GM12873 (cell line): ENCODE results near the gene UBAP2L.

Experiments
- CTCF ChIP-seq: IDR thresholded peaks from 2 replicates; pipeline ENCODE4 v1.5.1; 2012; ENCODE audit warnings: low read depth, mild to moderate bottlenecking, moderate library complexity, low read length, control low read depth; ENCODE audit not compliant: insufficient read depth; ENCODE audit errors: missing control alignments

The UBAP2L gene

DNA sequence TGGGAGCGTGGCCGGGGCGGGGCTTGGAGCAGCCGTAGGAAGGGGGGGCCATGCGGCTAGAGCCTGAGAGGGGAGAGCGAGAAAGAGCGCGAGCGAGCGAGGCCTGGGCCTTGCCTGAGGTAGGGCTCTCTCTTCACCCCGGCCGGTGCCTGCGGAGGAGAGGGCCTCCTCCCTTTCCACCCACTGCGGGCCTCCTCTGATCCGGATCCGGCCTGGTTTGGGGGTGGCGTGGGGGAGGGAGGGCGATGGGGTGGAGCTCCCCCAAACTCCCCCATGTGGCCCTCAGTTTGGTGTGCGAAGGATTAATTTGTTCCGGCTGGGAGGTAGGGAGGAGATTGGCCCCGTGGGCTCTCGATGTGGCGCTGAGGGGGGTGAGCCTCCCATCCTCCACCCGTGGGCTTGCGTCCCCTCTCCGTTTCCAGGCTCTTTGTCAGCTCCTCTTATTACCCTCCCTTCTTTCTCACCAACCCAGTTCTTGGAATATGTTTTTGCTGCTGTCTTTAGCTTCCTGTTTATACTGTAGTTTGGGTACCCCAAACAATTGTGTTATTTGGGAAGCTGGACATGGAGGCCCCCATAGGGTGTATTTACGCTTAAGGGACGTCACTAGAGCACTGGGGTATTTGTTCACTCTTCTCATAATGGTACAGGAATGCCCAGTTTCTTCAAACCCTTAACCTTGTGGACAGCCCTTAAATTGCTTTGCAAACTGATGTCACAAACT is 685 bp downstream of the UBAP2L start:
- TF ChIP-seq CTCF, result no peak

DNA sequence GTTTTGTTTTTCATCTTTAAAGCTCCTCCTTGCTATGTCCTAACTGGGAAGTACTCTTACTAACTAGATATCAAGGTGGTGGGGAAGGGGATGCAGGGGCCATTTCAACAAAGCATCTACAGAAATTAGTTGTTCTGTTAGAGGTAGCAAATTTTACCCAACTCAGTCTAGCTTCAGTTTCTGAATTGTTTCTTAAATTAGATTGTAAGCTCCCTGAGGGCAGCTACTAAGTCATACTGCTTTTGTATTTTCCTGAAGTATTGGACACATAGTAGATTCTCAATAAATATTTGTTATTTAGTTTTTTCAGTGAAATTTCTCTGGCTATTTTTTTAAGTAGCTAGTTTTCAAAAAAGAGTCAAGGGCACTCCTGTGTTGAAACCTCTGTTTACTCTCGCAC is 1.8 kb downstream of the UBAP2L start:
- no peak for TF ChIP-seq CTCF

- TF ChIP-seq CTCF, result no peak
Observed at GRCh38 chr1:154222918-154223317, 2.2 kb downstream of the UBAP2L start.

- TF ChIP-seq CTCF, result no peak
Observed at GRCh38 chr1:154223621-154224020, 2.9 kb downstream of the UBAP2L start.

DNA sequence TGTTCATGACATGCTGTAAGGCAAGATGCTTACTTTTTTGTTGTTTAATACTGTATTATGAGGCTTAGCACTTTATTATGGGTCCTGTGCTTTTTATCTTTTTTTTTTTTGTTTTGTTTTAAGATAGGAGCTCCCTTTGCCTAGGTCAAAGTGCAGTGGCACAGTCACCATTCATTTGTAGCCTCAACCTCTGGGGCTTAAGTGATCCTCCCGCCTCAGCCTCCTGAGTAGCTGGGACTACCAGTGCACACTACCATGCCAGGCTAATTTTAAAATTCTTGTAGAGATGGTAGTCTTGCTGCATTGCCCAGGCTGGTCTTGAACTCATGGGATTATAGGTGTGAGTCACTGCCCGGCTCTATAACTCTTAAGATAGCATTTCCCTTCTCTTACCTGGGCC is 4.6 kb downstream of the UBAP2L start:
- no peak for TF ChIP-seq CTCF

- no peak for TF ChIP-seq CTCF
Observed at GRCh38 chr1:154236855-154237254, 16.1 kb downstream of the UBAP2L start.

- TF ChIP-seq CTCF, result no peak
Observed at GRCh38 chr1:154237435-154237834, 16.7 kb downstream of the UBAP2L start.
